Lower lobe of right lung (tissue), 2 donors: Measurements from ENCODE around the gene LRRC47. TPM values are rescaled to one million over a fixed set of nuclear protein-coding genes. Genes with fewer than 3 reads are reported as not detected.

Experiments
- ATAC-seq, 2 donors: fragments of 200-7000 bp; cut with Tn5 transposase; one replicate each; pipeline ENCODE4 v1.9.1; 2020 to 2022; ENCODE audit warnings: mild to moderate bottlenecking in 2 of 2, moderate library complexity in 2 of 2
- DNase-seq: peaks from one replicate; pipeline ENCODE4 v3.0.0-alpha.2; 2020
- H3K27ac ChIP-seq: fragments of 200-600 bp; one replicate; pipeline ENCODE4 v1.8.0; 2022
- H3K27me3 ChIP-seq: fragments of 200-600 bp; one replicate; pipeline ENCODE4 v1.8.0; 2022; ENCODE audit warnings: low read depth
- H3K36me3 ChIP-seq: fragments of 200-600 bp; one replicate; pipeline ENCODE4 v1.8.0; 2022; ENCODE audit warnings: mild to moderate bottlenecking
- H3K4me1 ChIP-seq: fragments of 200-600 bp; one replicate; pipeline ENCODE4 v1.8.0; 2022
- H3K4me3 ChIP-seq: fragments of 200-600 bp; one replicate; pipeline ENCODE4 v1.8.0; 2022; ENCODE audit warnings: mild to moderate bottlenecking
- H3K9me3 ChIP-seq: fragments of 200-600 bp; one replicate; pipeline ENCODE4 v1.8.0; 2022
- CTCF ChIP-seq: fragments of 200-600 bp; IDR thresholded peaks from one replicate; pipeline ENCODE4 v1.8.0; 2022; ENCODE audit warnings: antibody characterized with exemption, mild to moderate bottlenecking
- intact Hi-C: fragments of 100-400 bp; cut with DNase I; formaldehyde crosslinking; loops from one replicate; pipeline ENCODE4 v1.11.0; 2022
- total RNA-seq: library from RNA; stranded (reverse); fragmentation: NEBNext Ultra II Directional; extraction: Animal tissue kit (Norgen Biotek cat#: 25700); gene quantifications from one replicate; pipeline ENCODE4 v1.2.1, GENCODE V29; 2021
- donor health status: DM: no; HTN: yes; CAD: no; lungs with severe emphysema.

The LRRC47 gene
- total RNA-seq, 1 donor from 2014 or later, result 34.4 TPM

DNA sequence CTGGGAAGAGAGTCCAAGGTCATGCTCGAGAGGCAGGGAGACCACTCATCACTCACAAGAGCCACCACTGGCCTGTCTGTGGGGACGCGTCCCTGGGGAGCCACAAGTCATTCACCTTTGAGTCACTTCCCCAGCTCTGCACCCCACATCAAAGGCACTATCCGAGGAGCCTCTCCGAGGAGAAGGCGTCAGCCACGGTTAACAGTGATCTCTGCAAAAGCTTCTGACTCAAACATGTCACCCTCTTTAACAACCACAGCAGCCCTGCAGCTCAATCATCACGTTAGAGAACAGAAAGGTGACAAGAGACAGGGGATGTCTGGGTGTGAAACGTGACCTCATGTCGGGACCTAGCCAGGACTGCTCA is 9.0 kb downstream of the LRRC47 start:
- DNase-seq, result no peak
- ATAC-seq, result no peak
- TF ChIP-seq CTCF, result no peak
- intact Hi-C loops, result no loop called here
- Histone ChIP-seq H3K27ac (no peak overlapping the region), H3K36me3 (peaks cover 83% of the 10 kb centered on the region), H3K4me1 (no peaks in the 10 kb centered on the region), H3K9me3 (no peaks in the 10 kb centered on the region), H3K4me3 (no peak overlapping the region), H3K27me3 (no peaks in the 10 kb centered on the region)

GRCh38 chr1:3786468-3787348 is 9.6 kb downstream of the LRRC47 start:
- Histone ChIP-seq H3K27me3 (no peaks in the 10 kb centered on the region), H3K9me3 (no peaks in the 10 kb centered on the region), H3K4me3 (no peak overlapping the region), H3K27ac (no peak overlapping the region), H3K36me3 (peaks cover 83% of the 10 kb centered on the region), H3K4me1 (no peaks in the 10 kb centered on the region)
- no peak for TF ChIP-seq CTCF
- no peak for ATAC-seq
- intact Hi-C loops, result no loop called here
- DNase-seq, result no peak

- ATAC-seq (no peak), DNase-seq (peak; percentile 31)
- no peaks in the 10 kb centered on the region for H3K27me3 ChIP-seq
- intact Hi-C loops, result no loop called here
- no peaks in the 10 kb centered on the region for H3K4me1 ChIP-seq
- H3K9me3 ChIP-seq, result no peaks in the 10 kb centered on the region
- TF ChIP-seq CTCF, result no peak
- peaks cover 92% of the 10 kb centered on the region for H3K36me3 ChIP-seq
- no peak overlapping the region for H3K4me3 ChIP-seq
- H3K27ac ChIP-seq, result no peak overlapping the region
Observed at GRCh38 chr1:3785456-3786157, 10.7 kb downstream of the LRRC47 start.

GRCh38 chr1:3785045-3785444 is 11.3 kb downstream of the LRRC47 start:
- no peak for TF ChIP-seq CTCF
- no peak overlapping the region for H3K27ac ChIP-seq
- H3K27me3 ChIP-seq, result no peaks in the 10 kb centered on the region
- DNase-seq (peak; percentile 36), ATAC-seq (no peak)
- H3K36me3 ChIP-seq, result peaks cover 92% of the 10 kb centered on the region
- no peaks in the 10 kb centered on the region for H3K4me1 ChIP-seq
- intact Hi-C loops, result no loop called here
- H3K9me3 ChIP-seq, result no peaks in the 10 kb centered on the region
- H3K4me3 ChIP-seq, result no peak overlapping the region

GRCh38 chr1:3783651-3784474 is 12.4 kb downstream of the LRRC47 start:
- no peak for ATAC-seq
- peak; percentile 26 for DNase-seq
- Histone ChIP-seq H3K36me3 (peaks cover 97% of the 10 kb centered on the region), H3K4me3 (no peak overlapping the region), H3K4me1 (no peaks in the 10 kb centered on the region), H3K27me3 (no peaks in the 10 kb centered on the region), H3K27ac (no peak overlapping the region), H3K9me3 (no peaks in the 10 kb centered on the region)
- TF ChIP-seq CTCF, result no peak
- intact Hi-C loops, result no loop called here
